HL-60/S4 treated with phorbol 12-myristate 13-acetate at 8.2 ng/mL for 4 days and 3 days (cell line): ENCODE results near the gene OLA1.

Experiments used
- in situ Hi-C: fragments of 300-500 bp; cut with MboI; formaldehyde crosslinking; loops from 2 replicates; pipeline ENCODE4 v1.15.0; 2022; ENCODE audit warnings: low sequenced_read_pairs

OLA1 gene

DNA sequence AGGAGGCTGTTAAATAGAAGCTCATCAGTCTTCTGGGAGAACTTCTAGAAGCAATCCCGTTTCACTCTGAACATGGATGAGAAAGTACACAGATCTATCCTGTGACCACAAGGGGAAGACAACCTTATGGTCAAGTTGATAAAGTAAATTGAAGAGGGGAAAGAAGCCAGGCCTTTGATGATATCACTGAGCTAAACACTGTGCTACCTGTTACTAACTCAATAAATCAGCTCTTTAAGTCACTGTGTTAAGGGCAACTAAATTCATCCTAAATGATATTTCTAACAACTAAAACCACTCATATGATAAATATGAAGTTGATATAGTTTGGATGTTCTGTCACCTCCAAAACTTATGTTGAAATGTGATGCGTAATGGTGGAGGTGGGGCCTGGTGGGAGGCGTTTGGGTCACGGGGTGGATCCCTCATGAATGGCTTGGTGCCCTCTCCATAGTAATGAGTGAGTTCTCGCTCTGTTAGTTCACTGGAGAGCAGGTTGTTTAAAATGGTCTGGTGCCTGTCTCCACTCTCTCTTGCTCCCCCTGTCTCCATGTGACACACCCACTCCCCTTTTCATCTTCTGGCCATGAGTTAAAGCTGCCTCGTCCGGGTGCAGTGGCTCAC lies 23.6 kb downstream of the OLA1 start:
- in situ Hi-C loops, result no loop called here

DNA sequence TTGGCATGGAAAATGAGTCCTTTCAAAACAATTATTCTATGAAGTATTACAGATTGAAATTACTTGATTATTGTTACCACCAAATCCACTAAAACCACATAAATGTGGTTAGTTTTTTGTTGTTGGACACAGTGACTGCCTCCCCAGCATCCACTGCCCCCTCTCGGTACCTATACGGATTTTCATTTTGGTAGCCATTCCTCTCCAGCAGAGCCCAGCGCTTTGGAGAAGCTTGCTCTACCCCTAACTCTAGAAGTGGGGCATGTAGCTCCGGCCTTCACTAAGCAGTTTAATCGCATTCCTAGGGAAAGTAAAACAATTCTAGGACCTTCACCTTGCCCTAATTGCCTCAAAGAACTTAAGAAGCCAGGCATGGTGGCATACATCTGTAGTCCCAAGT lies 24.2 kb downstream of the OLA1 start:
- in situ Hi-C loops, result no loop called here

DNA sequence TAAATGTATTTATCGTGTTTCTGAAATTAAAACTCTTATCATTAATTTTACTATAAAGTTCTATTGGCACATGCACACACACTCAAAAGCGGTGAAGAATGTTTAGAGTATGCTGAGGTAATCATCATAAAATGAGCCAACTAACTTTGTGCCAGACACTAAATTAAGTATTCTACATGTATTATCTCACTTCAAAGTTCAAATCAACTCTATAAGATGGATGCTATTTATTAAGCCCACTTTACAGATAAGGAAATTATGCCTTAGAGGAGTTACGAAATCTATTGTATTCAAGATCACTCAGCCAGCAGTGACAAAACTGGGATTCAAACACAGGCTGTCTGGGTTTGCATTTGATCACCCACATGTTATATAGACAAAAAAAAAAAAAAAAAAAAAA lies 24.9 kb downstream of the OLA1 start:
- in situ Hi-C loops, result no loop called here

DNA sequence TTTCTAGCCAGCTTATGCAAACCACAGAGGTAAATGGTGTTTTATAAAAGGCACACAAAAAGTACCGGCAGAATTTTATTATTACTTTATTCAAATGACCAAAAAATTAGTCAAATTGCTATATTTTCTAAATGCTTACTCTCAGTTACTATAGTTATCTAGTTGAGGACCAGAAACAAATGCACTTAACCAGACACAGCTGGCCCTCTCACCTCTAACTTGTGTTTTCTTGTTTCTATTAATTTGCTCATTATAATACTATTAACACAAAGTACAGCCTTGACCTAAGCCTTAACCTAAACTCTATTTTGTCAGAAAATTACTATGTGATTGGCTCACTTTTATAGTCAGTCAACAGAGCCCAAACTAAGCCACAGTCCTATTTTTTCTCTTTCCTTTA lies 26.2 kb downstream of the OLA1 start:
- in situ Hi-C loops, result no loop called here

DNA sequence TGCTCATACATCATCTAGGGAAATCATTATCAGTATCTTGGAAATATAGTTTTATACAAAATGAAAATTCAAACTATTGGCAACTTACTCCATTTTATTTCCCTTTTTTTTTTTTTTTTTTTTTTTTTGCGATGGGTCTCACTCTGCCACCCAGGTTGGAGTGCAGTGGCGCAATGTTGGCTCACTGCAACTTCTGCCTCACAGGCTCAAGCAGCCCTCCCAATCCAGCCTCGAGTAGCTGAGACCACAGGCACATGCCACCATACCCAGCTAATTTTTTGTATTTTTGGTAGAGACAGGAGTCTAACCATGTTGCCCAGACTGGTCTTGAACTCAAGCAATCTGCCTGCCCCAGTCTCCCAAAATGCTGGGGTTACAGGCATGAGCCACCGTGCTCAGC lies 29.0 kb downstream of the OLA1 start:
- in situ Hi-C loops, result no loop called here

DNA sequence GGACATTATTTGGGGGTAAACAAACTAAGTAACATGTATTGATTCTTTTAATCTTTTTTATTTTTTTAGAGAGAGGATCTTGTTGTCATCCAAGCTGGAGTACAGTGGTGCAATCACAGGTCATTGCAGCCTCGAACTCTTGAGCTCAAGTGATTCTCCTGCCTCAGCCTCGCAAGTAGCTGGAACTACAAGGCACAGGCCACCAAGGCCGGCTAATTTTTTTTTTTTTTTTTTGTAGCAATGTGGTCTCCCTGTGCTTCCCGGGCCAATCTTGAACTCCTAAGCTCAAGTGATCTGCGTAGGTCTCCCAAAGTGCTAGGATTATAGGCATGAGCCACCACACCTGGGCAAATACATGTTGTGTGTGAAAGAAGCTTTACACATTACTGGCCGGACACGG lies 29.6 kb downstream of the OLA1 start:
- in situ Hi-C loops, result no loop called here

DNA sequence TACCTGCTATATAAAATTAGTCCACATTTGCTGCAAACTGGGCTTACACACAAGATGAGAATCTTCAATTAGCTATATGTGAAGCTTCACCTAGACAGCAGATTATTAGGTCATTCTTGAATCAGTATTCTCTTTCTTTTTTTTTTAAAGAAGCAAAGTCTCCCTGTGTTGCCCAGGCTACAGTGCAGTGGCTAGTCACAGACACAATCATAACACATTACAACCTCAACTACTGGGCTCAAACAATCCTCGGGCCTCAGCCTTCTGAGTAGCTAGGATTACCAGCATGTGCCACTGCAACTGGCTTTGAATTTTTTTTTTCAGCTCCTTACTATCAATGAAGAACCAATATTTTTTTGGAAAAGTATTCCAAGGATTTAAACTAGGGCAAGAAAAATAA lies 30.5 kb downstream of the OLA1 start:
- in situ Hi-C loops, result no loop called here

DNA sequence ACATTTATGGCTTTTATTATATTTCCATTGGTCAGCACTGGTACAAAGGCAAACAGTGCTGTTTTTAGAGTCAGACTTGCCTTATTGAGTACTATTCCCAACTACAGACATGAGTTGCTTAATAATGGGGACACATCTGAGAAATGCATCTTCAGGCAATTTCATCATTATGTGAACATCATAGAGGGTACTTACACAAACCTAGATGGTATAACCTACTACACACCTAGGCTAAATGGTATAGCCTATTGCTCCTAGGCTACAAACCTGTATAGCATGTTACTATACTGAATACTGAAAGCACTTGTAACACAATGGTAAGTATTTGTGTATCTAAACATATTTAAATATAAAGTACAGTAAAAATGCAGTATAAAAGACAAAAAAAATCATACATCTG lies 36.4 kb downstream of the OLA1 start:
- in situ Hi-C loops, result no loop called here

DNA sequence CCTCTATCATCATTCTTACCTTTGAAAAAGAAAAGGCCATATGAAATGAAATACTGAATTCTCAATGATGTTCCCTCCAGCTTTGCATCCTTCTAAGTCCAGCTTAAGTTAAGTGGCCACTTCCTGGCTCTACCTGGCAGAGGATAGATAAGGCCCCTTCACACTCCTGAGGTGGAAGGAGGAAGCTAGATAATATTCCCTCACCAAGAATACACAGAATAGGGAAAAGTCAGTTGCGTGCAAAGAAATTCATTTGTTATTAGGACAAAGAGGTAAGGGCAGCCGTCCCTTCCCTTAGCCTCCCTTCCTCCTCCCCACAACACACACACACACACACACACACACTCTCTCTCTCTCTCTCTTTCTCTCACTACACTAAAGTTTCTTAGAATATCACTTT lies 37.5 kb downstream of the OLA1 start:
- in situ Hi-C loops, result no loop called here

DNA sequence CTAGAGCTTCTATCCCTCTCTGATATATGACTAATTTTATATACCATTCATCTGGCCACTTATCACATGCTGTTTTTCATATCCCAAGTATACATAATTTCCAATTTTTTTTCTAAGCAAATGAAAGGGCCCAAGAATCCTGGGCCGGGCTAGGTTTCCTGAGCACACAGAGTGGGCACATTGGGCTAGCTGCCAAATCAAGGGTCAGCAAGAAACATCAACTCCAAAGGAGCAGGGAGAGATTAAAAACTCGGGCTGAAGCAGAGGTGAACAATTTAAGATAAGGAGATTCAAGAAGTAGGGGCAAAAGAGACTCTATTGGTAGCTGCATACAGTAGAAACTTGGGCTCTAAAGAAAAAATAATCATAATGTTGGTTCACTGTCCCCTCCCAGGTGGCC lies 39.0 kb downstream of the OLA1 start:
- in situ Hi-C loops, result no loop called here

DNA sequence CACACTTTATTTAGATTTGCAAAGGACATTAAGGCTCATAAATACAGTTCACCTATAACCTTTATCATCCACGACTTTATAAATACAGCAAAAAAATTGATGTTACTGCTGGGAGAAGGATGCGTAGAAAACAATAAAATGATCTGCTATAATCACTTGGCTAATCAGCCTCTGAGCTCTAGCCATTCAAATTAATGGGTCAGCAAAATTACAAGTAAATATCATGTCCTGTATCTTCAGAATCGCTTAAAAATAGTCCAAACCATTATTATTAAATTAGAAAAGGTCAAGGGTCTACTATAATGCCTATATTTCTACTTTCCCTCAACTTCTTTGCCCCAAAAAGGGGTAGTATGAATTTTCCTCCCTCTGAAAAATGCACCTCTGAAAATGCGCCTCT lies 40.3 kb downstream of the OLA1 start:
- in situ Hi-C loops, result no loop called here

DNA sequence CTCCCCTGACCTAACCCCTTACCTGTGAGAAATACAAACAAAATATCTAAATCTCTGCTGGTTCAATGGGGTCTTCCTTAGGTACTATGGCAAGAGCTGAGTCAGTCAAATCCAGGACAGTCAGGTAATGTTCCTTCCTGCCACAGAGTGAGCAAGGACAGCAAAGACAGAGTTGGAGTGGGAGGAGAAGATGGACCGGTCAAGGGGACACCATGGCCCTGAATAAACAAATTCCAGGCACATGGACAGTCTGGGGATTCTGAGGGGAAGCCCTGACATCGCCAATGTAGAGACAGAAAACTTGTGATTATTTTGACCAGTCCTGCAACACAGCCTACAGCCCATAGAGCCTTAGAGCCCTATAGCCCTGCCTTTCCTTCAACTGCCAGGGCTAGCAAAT lies 42.8 kb downstream of the OLA1 start:
- in situ Hi-C loops, result no loop called here

DNA sequence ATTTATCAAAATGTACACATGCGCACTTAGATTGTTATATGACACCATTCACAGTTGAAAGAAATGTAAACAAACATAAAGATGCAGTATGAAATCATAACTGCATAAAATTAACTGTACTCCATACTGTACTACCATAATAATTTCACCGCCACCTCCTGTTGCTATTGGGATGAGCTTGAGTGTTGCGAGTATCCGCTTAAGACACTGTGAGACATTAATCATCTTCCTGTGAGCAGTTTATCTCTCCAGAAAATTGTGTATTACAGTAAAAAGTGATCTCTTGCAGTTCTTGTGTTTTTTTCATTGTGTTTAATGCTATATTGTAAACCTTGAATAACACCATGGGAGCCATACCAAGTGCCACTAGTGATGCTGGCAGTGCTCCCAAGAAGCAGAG lies 46.1 kb downstream of the OLA1 start:
- in situ Hi-C loops, result no loop called here

DNA sequence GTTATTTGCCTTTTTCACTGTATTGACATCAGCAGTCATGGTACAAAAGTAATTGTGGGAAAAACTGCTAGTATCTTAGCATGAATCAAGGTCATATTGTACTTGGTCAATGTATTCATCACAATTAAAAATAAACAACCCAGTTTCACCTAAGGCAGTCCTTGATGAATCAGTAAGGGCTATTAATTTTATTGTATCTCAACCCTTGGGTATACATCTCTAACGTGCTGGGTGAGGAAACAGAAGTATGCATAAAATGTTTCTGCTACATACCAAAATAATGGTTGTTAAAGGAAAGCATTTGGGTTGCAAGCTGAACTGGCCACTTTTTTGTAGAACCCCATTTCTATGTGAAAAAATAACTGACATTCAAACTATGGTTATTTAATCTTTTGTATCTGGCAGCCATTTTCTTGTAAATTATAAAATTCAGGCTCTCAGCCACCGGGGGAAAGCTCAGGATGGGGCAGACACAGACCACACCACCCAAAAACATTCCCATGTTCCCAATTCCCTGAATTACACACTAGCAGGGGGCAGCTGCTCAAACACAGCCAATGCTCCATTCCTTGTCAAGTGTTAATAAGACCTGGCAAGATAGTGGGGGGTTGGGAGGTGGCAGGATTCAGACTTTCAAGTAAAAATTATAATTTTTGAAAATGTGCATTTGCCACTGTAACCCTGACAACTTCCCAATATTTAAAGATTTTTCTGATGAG lies 49.3 kb downstream of the OLA1 start:
- in situ Hi-C loops, result no loop called here

DNA sequence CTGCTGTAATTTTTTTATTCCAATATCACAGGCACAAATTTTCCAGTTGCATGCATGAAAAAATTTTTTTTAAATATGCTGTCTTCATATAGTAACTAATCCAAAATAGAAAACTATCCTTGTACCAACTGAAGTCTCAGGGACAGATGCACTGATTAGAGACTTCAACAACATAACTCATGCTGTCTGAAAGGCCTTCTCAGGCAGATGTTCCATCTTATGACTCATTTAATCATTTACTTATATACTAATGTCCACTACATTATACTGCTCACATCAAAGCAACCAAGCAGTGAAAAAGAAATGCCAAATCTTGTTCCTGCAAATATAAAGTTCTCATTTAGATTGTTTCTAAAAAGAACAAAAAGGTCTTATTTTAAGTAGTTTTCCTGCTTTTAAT lies 53.1 kb downstream of the OLA1 start:
- in situ Hi-C loops, result no loop called here

DNA sequence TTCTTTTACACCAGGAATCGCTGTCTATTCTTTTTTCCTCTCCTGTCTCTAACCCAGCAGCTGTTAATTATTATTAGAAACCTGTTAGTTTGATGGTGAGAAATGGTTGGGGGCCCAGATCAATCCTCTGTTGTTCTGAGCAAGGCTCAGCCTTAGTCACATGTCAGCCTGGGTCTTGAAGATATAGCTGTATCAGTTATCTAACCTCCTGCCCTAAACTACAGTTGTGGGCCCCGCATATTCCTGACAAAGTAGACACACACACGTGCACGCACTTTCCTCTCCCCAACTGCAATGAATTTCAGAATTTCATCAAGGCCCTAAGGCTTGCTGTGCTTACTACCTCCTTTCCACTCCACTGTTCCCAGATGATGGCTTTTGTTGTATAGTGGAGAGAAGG lies 54.6 kb downstream of the OLA1 start:
- in situ Hi-C loops, result no loop called here

DNA sequence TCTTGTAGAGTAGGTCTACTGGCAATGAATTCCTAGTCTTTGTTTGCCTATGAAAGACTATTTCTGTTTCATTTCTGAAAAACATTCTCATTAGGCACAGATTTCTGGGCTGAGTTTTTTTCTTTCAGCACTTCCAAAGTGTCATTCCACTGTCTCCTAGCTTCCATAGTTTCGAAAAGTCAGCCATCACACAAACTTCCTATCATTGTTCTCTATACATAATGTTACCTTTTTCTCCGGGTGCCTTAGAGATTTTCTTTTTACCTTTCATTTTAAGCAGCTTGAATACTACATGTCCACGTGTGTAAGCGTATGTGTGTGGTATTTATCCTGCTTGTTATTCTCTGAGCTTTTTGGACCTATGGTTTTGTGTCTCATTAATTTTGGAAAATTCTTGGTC lies 55.7 kb downstream of the OLA1 start:
- in situ Hi-C loops, result no loop called here

DNA sequence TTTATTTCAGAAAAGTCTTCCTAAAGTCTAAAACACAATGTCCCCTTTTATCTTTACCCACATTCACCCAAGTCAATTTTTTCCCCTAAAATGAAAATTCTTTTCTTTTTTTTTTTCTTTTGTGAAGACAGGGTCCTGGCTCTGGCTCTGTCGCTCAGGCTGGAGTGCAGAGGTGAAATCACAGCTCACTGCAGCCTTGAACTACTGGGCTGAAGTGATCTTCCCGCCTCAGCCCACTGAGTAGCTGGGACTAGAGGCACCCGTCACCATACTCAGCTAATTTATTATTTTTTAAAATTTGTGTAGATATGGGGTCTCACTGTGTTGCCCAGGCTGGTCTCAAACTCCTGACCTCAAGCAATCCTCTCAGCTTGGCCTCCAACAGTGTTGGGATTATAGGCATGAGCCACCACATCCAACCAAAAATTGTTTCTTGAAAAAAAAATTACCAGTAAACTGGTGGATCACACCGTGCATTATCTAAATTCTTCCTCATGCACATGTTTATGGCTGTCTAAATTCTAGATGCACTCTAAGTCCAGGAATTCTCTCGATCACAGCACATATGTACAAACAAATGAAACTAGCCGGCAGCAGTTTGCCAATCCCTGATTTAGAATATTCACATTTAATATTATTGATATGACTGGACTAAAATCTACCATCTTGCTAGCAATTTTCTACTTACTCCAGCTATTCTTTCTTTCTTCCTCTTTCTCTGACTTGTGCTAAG lies 56.8 kb downstream of the OLA1 start:
- in situ Hi-C loops, result no loop called here

DNA sequence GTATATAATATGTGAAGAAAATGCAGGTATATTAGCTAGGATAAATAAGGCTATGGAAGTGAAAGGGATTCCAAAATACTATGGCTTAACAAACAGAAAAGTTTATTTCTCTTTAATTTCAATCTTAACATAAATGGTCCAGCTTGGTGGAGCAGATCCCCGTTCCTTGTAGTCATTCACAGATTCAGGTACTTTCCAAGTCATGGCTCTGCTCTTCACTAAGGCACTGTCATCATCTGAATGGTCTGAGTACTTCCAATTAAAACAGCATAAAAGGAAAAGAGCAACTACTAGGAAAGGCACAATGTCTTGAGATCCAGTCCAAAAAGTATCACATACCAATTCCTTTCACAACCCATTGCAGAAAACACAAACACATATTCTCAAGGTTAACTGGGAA lies 63.4 kb downstream of the OLA1 start:
- in situ Hi-C loops, result no loop called here

DNA sequence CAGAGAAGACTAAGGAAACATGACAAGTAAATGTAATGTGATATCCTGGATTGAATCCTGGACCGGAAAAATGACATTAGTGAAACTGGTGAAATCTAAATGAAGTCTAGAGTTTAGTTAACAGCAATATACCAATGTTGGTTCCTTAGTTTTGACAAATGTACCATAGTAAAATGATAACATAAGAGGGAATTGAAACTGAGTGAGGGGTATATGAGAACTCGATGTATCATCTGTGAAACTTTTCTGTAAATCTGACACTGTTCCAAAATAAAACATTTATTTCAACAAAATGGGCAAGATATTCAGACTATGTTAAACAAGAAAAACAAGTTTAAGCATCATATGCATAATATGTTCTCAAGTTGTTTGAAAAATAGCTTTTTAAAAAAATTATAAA lies 63.8 kb downstream of the OLA1 start:
- in situ Hi-C loops, result no loop called here

DNA sequence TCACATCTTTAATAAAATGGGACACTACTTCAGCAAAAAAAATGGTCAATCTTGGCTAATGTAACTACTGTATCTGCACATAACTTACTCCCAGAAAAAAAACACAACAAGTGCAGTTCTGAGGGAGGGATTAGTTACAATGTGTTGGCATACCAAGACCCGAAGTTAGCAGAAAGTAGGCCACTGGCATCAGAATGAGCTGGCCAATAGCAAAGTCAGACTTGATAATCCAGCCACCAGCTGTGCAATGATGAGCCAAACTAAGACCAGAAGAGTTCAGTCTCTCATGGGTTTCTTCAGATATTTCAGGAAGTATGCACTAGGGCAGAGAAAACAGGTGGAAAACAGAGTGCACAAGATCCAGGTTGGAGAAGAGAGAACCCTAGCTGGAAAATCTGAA lies 65.3 kb downstream of the OLA1 start:
- in situ Hi-C loops, result no loop called here

DNA sequence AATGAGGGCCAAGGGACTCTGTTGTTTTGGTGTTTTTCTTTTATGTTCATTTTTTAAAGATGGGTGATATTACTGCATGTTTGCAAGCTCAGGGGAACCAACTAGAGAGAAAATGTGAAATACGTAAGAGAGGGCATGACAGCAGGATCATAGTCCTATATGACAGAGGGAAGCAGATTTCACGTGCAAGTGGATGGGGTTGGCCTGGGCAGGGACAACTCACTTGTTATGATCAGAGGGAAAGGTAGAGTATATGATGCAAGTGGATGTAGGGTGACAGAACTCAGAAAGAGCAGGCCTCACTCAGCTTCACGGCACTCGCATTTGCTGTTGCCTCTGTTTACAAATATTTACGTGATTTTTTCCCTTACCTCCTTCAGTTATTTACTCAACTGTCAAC lies 67.0 kb downstream of the OLA1 start:
- in situ Hi-C loops, result no loop called here
